H1 (cell line): ENCODE data around the gene GEN1. TPM values are rescaled to one million over a fixed set of nuclear protein-coding genes. Genes with fewer than 3 reads are reported as not detected.

ENCODE experiments used
- CTCF ChIA-PET: fragments of 300-600 bp; sonication (Branson Sonifier 250); formaldehyde crosslinking; loops from one replicate; lab custom pipeline; 2021; ENCODE audit not compliant: partially characterized antibody; lab: Charles Lee
- POLR2A ChIA-PET: fragments of 300-600 bp; sonication (Branson Sonifier 250); formaldehyde crosslinking; loops from one replicate; lab custom pipeline; 2021; ENCODE audit warnings: inconsistent platforms; ENCODE audit not compliant: partially characterized antibody; lab: Charles Lee
- DNase-seq, 2 experiments: peaks; one replicate each; pipeline versions ENCODE4 v3.0.0 to v3.0.0-alpha.2; 2010 to 2022; ENCODE audit warnings: low spot score in 2 of 2, low read depth in 1 of 2, mixed read lengths in 1 of 2
- FAIRE-seq: peaks from 2 replicates; lab custom pipeline; 2011; peaks lifted over from hg19 to GRCh38; lab: Jason Lieb, UNC
- H2AFZ ChIP-seq: 2 replicates; pipeline ENCODE4 v1.8.1; 2012; ENCODE audit warnings: low read length, inconsistent platforms
- H2AK5ac ChIP-seq: 2 replicates; pipeline ENCODE4 v1.6.1; 2013; ENCODE audit warnings: low read depth, low read length
- H2BK120ac ChIP-seq: replicated peaks from 2 replicates; pipeline ENCODE3; 2013; ENCODE audit warnings: low read depth, low read length, inconsistent platforms
- H2BK12ac ChIP-seq: 2 replicates; pipeline ENCODE4 v1.6.1; 2013; ENCODE audit warnings: low read depth, low read length
- H2BK15ac ChIP-seq: 2 replicates; pipeline ENCODE4 v1.6.1; 2013; ENCODE audit warnings: low read length
- H2BK20ac ChIP-seq: 2 replicates; pipeline ENCODE4 v1.6.1; 2013; ENCODE audit warnings: low read length
- H2BK5ac ChIP-seq: 2 replicates; pipeline ENCODE4 v1.6.1; 2013; ENCODE audit warnings: low read depth, low read length
- H3K14ac ChIP-seq: 2 replicates; pipeline ENCODE4 v1.6.1; 2013; ENCODE audit warnings: inconsistent platforms; ENCODE audit not compliant: insufficient read length
- H3K18ac ChIP-seq: 2 replicates; pipeline ENCODE4 v1.6.1; 2013; ENCODE audit warnings: low read length; ENCODE audit errors: extremely low read depth
- H3K23ac ChIP-seq: 2 replicates; pipeline ENCODE4 v1.6.1; 2013; ENCODE audit warnings: inconsistent platforms; ENCODE audit not compliant: insufficient read length
- H3K23me2 ChIP-seq: 2 replicates; pipeline ENCODE4 v1.6.1; 2013; ENCODE audit warnings: low read depth, low read length
- H3K27ac ChIP-seq: 2 replicates; pipeline ENCODE4 v1.6.1; 2011; ENCODE audit warnings: low read depth, low read length, inconsistent platforms
- H3K27me3 ChIP-seq, 4 experiments: replicated peaks in 1 of 4; 1 replicate in 1 of 4; 2 replicates in 3 of 4; pipeline versions ENCODE4 v1.6.1 to v1.8.1; 2011 to 2013; ENCODE audit warnings: low read length in 3 of 4, mild to moderate bottlenecking in 3 of 4, inconsistent platforms in 2 of 4, mixed read lengths in 2 of 4, moderate library complexity in 1 of 4; ENCODE audit not compliant: control insufficient read depth in 3 of 4, insufficient read depth in 3 of 4; ENCODE audit errors: extremely low read depth in 1 of 4
- H3K36me3 ChIP-seq, 4 experiments: 2 replicates each; pipeline versions ENCODE4 v1.6.1 to v1.8.1; 2011 to 2013; ENCODE audit warnings: mild to moderate bottlenecking in 4 of 4, low read length in 3 of 4, moderate library complexity in 2 of 4, control low read depth in 1 of 4, inconsistent platforms in 1 of 4; ENCODE audit not compliant: insufficient read depth in 4 of 4, control insufficient read depth in 2 of 4
- H3K4ac ChIP-seq: replicated peaks from 2 replicates; pipeline ENCODE3; 2013; ENCODE audit warnings: low read length, low read depth, mixed read lengths, inconsistent platforms; ENCODE audit not compliant: insufficient read length
- H3K4me1 ChIP-seq, 4 experiments: replicated peaks in 1 of 4; 1 replicate in 1 of 4; 2 replicates in 3 of 4; pipeline versions ENCODE4 v1.6.1 to v1.8.1; 2011 to 2013; ENCODE audit warnings: low read length in 3 of 4, inconsistent platforms in 2 of 4, mixed read lengths in 1 of 4; ENCODE audit not compliant: insufficient read depth in 4 of 4, control insufficient read depth in 3 of 4
- H3K4me2 ChIP-seq, 2 experiments: 2 replicates each; pipeline versions ENCODE4 v1.6.1 to v1.8.1; 2011 to 2013; ENCODE audit warnings: low read depth in 2 of 2, low read length in 2 of 2, control low read depth in 1 of 2, inconsistent platforms in 1 of 2, mild to moderate bottlenecking in 1 of 2; ENCODE audit not compliant: insufficient read depth in 1 of 2
- H3K4me3 ChIP-seq, 4 experiments: fragments of 200-600, 300-600 bp in 1 of 4; sonication (generic), shearing (Covaris generic), sonication (Bioruptor Twin) in 1 of 4; 2 replicates each; pipeline versions ENCODE4 v1.5.1 to v1.8.1; 2011 to 2016; ENCODE audit warnings: low read length in 4 of 4, low read depth in 3 of 4, control low read depth in 2 of 4, inconsistent platforms in 2 of 4, mild to moderate bottlenecking in 2 of 4, mixed read lengths in 1 of 4, moderate library complexity in 1 of 4; ENCODE audit not compliant: insufficient read depth in 2 of 4; ENCODE audit errors: extremely low read depth in 1 of 4
- H3K56ac ChIP-seq: replicated peaks from 2 replicates; pipeline ENCODE3; 2013; ENCODE audit warnings: low read depth, mild to moderate bottlenecking, mixed read lengths, low read length, inconsistent platforms; ENCODE audit not compliant: insufficient read length
- H3K79me1 ChIP-seq: 2 replicates; pipeline ENCODE4 v1.6.1; 2013; ENCODE audit warnings: low read depth, low read length, control low read depth
- H3K79me2 ChIP-seq, 2 experiments: 2 replicates each; pipeline versions ENCODE4 v1.6.1 to v1.8.1; 2012 to 2013; ENCODE audit warnings: low read length in 2 of 2, mild to moderate bottlenecking in 2 of 2, inconsistent platforms in 1 of 2; ENCODE audit not compliant: insufficient read depth in 2 of 2, control insufficient read depth in 1 of 2
- H3K9ac ChIP-seq, 4 experiments: replicated peaks in 1 of 4; 1 replicate in 1 of 4; 2 replicates in 3 of 4; pipeline versions ENCODE4 v1.6.1 to v1.8.1; 2011 to 2013; ENCODE audit warnings: low read depth in 3 of 4, low read length in 3 of 4, control low read depth in 2 of 4, mild to moderate bottlenecking in 2 of 4, moderate library complexity in 2 of 4, inconsistent platforms in 1 of 4; ENCODE audit errors: extremely low read depth in 1 of 4
- H3K9me3 ChIP-seq, 2 experiments: 2 replicates each; pipeline versions ENCODE4 v1.6.1 to v1.8.1; 2012 to 2013; ENCODE audit warnings: mild to moderate bottlenecking in 2 of 2, moderate library complexity in 2 of 2, control low read depth in 1 of 2, inconsistent platforms in 1 of 2, low read depth in 1 of 2, low read length in 1 of 2, mixed read lengths in 1 of 2; ENCODE audit not compliant: insufficient read depth in 2 of 2
- H4K20me1 ChIP-seq, 2 experiments: replicated peaks in 1 of 2; 2 replicates each; pipeline versions ENCODE3 to v1.8.1; 2011 to 2013; ENCODE audit warnings: inconsistent platforms in 2 of 2, low read length in 2 of 2, mild to moderate bottlenecking in 1 of 2; ENCODE audit not compliant: insufficient read depth in 2 of 2, control insufficient read depth in 1 of 2
- H4K5ac ChIP-seq: 2 replicates; pipeline ENCODE4 v1.6.1; 2013; ENCODE audit warnings: low read length, low read depth, mixed read lengths, inconsistent platforms; ENCODE audit not compliant: insufficient read length
- H4K8ac ChIP-seq: 2 replicates; pipeline ENCODE4 v1.8.0; 2013; ENCODE audit warnings: mild to moderate bottlenecking, moderate library complexity, low read length, inconsistent platforms; ENCODE audit not compliant: insufficient read depth; ENCODE audit errors: extremely low read depth
- H4K91ac ChIP-seq: replicated peaks from 2 replicates; pipeline ENCODE3; 2013; ENCODE audit warnings: low read length, mixed read lengths, inconsistent platforms; ENCODE audit not compliant: insufficient read length
- CBX8 ChIP-seq: fragments of 300-800, 300-1000 bp; sonication (generic); IDR thresholded peaks from 2 replicates; pipeline ENCODE4 v1.7.1; 2016; ENCODE audit warnings: low read depth, low read length, borderline replicate concordance
- RBBP5 ChIP-seq: IDR thresholded peaks from 2 replicates; pipeline ENCODE4 v1.7.1; 2012; ENCODE audit warnings: low read depth, mild to moderate bottlenecking, inconsistent platforms, low read length, moderate library complexity, borderline replicate concordance
- RNF2 ChIP-seq: fragments of 200-900, 300-1000 bp; sonication (generic); IDR thresholded peaks from 2 replicates; pipeline ENCODE4 v1.7.1; 2016; ENCODE audit warnings: borderline replicate concordance, low read depth, mild to moderate bottlenecking, antibody characterized with exemption, low read length; ENCODE audit not compliant: poor library complexity, severe bottlenecking; ENCODE audit errors: missing control alignments
- SP1 ChIP-seq: IDR thresholded peaks from 2 replicates; pipeline ENCODE4 v1.6.1; 2011; ENCODE audit warnings: low read depth, low read length
- SP4 ChIP-seq: IDR thresholded peaks from 2 replicates; pipeline ENCODE4 v1.6.1; 2012; ENCODE audit warnings: low read length, inconsistent platforms
- SRF ChIP-seq: IDR thresholded peaks from 2 replicates; pipeline ENCODE4 v1.6.1; 2011; ENCODE audit warnings: mild to moderate bottlenecking, low read depth, low read length, moderate library complexity
- ZNF274 ChIP-seq: IDR thresholded peaks from 2 replicates; pipeline ENCODE4 v1.7.0; 2012; ENCODE audit warnings: low read length, borderline replicate concordance; ENCODE audit errors: extremely low read depth
- WGBS, 2 experiments: shearing (Covaris generic) in 1 of 2; methylation state at CpG; one replicate each; pipeline versions ENCODE4 v1.1.6 to v1.1.7; 2013 to 2015; ENCODE audit warnings: low lambda C conversion rate in 2 of 2, mixed read lengths in 2 of 2, inconsistent platforms in 1 of 2, low coverage in 1 of 2, missing lambda C conversion rate in 1 of 2; ENCODE audit not compliant: insufficient replicate concordance in 2 of 2, insufficient coverage in 1 of 2, insufficient read length in 1 of 2; ENCODE audit errors: extremely low coverage in 1 of 2, missing lambda C conversion rate in 1 of 2; 5-methylcytosine and 5-hydroxymethylcytosine counted together
- polyA plus RNA-seq, 7 experiments: library from polyadenylated mRNA; depleted of rRNA in 3 of 7; stranded (reverse) in 5 of 7; unstranded in 2 of 7; fragments of >200 nt in 5 of 7; fragments of 200-250 nt in 2 of 7; gene quantifications; 1 replicate in 5 of 7; 2 replicates in 1 of 7; 4 replicates in 1 of 7; pipeline versions ENCODE4 v1.2.1 to v1.2.3, GENCODE V29; 2011 to 2013; ENCODE audit warnings: missing spikeins in 2 of 7, mixed read lengths in 2 of 7
- total RNA-seq: library from RNA; stranded (reverse); fragmentation: NEBNext Ultra II Directional; extraction: Animal tissue kit (Norgen Biotek cat#: 25700); gene quantifications from 2 replicates; pipeline ENCODE4 v1.2.1, GENCODE V29; 2021

The GEN1 gene
- total and polyA plus RNA-seq, 2 of the 8 experiments (the other 6 are each of a cell fraction or from before 2014, with no cell fraction given): 6.9 to 19.2 TPM

DNA sequence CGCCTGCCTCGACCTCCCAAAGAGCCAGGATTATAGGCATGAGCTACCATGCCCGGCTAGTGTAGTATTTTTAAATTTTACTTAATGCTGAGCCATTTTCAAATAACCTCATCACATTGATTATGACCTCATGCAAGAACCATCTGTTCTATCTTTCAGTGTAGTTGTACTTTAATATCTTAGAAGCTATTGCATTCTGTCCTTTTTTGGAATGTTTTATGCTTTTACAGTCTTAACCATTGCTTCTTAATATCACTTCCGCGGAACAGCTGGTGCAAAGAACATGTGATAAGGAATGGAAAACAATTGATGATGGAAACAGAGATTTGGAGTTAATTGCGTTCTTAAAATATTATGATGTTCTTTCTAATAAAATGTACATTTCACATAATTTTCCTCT lies 2.7 kb downstream of the GEN1 start:
- Histone ChIP-seq H3K23ac (no peak overlapping the region), H3K9me3 (no peaks in the 10 kb centered on the region), H2BK5ac (no peak overlapping the region), H3K27ac (no peak overlapping the region), H3K79me2 (peaks cover 6 to 76% of the 10 kb centered on the region in 2 experiments; a peak in 3 of 4 replicates), H3K56ac (no peak overlapping the region), H2BK20ac (no peak overlapping the region), H2AFZ (no peak overlapping the region), H3K36me3 (peaks cover 0 to 7% (median 3%) of the 10 kb centered on the region in 4 experiments; a peak in 3 of 8 replicates), H3K4ac (no peak overlapping the region), H3K27me3 (no peaks in the 10 kb centered on the region), H2AK5ac (no peak overlapping the region), H4K8ac (no peak overlapping the region), H3K4me3 (no peak overlapping the region), H3K4me1 (peaks cover 0 to 3% (median 1%) of the 10 kb centered on the region in 4 experiments; a peak in 3 of 7 replicates), H3K4me2 (no peak overlapping the region), H3K18ac (no peak overlapping the region), H3K9ac (no peak overlapping the region), H4K91ac (no peak overlapping the region), H3K79me1 (0 out of 2 replicates have a peak, but pooled peaks cover 2% of the 10 kb centered on the region), H2BK15ac (no peak overlapping the region), H3K23me2 (peaks cover 3% of the 10 kb centered on the region; the same call in 1 of the 2 replicates), H2BK120ac (no peak overlapping the region), H4K5ac (no peak overlapping the region), H3K14ac (no peak overlapping the region), H2BK12ac (no peak overlapping the region), H4K20me1 (peaks cover 0 to 2% of the 10 kb centered on the region in 2 experiments)
- 89% methylated on average over 6 of the region's 6 CpGs; no CpG with 5 or more reads in 1 of the 2 experiments for WGBS, 2 experiments
- ChIA-PET POLR2A (no interaction called here), CTCF (interaction anchor here (1.7 kb wide), 1 partner anchor 37 kb away, joined by 5 read pairs; no protein-coding TSS in a partner anchor)
- TF ChIP-seq SP1 (no peak), ZNF274 (no peak), RNF2 (no peak), RBBP5 (no peak), CBX8 (no peak), SP4 (no peak), SRF (no peak)
- FAIRE-seq: no peak
- DNase-seq: no peak
